Activated CD8-positive, alpha-beta memory T cell treated with anti-CD3 and anti-CD28 coated beads for 24 hours (primary cell): ENCODE data around the gene CAPNS1.

Source experiments
- DNase-seq: peaks from one replicate; pipeline ENCODE4 v3.0.0-alpha.2; 2020

Gene CAPNS1

GRCh38 chr19:36139473-36140303 is at the start of gene CAPNS1:
CAPNS1 (plus strand) TSS chr19:36140066; CDS start chr19:36141012, 946 bp downstream.
- DNase-seq, result peak; percentile 96

DNA sequence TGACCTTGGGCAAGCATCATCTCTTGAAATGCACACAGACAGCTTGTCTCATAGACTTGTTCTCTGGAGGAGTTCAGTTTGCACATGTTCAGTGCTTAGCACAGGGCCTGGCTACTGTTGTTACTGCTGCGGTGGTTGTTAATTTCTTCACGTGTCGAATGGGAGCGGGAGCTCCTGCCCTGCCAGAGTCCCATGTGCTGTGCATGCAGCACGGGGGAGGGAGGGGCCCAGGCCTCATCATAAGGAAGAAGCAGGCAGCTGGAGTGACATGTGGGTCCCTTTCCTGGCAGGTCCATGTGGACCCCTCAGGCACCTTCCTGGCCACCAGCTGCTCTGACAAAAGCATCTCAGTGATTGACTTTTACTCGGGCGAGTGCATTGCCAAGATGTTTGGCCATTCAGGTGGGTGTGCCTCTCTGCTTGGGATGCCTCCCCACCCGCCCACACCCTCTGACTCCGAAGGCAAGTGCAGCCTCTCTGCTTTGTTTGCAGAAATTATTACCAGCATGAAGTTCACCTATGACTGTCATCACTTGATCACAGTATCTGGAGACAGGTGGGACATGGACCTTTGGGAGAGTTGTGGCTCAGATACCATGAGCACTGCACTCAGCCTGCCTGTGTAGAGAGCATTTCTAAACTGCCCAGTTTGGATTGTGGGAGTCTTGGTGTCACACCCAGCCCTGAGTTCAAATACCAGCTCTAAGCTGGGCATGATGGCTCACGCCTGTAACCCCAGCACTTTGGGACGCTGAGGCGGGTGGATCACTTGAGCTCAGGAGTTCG is 48.8 kb upstream of the CAPNS1 start:
- no peak for DNase-seq

DNA sequence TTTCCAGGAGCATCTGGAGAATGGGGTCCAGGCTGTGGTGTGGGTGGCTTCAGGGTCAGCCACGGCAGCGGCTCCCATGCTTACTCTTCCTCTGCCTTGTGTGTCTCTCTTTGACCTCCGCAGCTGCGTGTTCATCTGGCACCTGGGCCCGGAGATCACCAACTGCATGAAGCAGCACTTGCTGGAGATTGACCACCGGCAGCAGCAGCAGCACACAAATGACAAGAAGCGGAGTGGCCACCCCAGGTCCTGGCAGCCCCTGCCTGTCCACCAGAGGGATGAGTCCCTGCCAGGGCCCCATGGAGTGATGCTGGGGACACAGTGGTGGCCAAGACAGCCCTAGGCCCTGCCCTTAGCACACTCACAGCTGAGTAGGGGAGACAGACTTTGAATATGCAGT is 47.3 kb upstream of the CAPNS1 start:
- no peak for DNase-seq

- peak; percentile 72 for DNase-seq
Observed at GRCh38 chr19:36093146-36093662, 46.7 kb upstream of the CAPNS1 start.

GRCh38 chr19:36093687-36094086 is 46.2 kb upstream of the CAPNS1 start:
- DNase-seq, result no peak

DNA sequence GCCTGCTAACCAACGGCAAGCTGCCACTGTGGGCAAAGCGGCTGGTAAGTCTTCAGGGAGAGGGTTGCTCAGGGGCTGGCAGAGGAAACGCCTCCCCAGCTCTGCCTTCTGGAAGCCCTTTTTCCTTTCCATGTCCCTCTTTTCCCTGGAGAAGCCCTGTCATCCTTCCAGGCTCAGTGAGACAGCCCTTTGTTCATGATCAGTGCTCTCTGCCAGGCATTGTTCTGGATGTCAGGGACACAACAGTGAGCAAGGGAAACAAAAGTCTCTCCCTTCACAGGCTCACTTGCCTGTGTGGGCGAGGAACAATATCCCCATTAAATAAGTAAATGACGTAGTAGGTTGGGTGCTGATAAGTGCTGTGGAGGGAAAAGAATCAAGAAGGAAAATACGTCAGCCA is 42.8 kb upstream of the CAPNS1 start:
- no peak for DNase-seq

DNA sequence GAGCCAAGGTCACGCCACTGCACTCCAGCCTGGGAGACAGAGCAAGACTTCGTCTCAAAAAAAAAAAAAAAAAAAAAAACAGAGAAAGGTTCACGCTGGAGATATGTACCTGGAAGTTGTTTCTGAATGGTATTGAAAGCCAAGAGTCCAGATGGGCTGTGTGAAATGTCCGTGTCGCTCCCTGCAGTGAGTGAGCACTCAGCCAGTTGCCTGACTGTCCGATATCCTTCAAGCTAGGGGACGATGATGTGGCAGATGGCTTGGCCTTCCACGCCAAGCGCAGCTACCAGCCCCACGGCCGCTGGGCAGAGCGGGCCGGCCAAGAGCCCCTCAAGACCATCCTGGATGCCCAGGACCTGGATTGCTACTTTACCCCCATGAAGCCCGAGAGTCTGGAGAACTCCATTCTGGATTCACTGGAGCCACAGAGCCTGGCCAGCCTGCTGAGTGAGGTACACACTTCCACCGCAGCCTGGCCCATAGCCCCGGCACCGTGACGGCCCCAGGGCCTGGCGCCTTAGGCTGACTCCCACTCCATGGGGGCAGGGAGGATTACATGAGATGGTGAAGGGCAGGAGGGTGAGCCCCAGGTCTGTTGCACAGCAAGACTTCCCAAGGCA is 40.6 kb upstream of the CAPNS1 start:
- DNase-seq, result no peak

DNA sequence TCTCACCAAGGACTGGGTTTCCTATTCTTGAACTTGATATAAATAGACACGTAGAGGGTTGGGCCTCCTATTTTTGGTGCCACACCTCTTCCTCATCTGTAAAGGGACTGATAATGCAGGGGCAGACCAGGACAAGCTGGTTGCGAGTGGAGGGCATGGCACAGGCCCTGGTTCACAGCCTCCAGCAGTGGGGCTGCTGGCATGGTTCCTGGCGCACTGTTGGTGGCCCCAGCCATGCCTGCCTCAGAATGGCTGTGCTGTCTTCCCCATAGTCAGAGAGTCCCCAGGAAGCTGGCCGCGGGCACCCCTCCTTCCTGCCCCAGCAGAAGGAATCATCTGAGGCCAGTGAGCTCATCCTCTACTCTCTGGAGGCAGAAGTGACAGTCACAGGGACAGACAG is 39.4 kb upstream of the CAPNS1 start:
- no peak for DNase-seq

- DNase-seq, result no peak
Observed at GRCh38 chr19:36101550-36102327, 38.1 kb upstream of the CAPNS1 start.

GRCh38 chr19:36103040-36103626 is 36.7 kb upstream of the CAPNS1 start:
- no peak for DNase-seq

DNA sequence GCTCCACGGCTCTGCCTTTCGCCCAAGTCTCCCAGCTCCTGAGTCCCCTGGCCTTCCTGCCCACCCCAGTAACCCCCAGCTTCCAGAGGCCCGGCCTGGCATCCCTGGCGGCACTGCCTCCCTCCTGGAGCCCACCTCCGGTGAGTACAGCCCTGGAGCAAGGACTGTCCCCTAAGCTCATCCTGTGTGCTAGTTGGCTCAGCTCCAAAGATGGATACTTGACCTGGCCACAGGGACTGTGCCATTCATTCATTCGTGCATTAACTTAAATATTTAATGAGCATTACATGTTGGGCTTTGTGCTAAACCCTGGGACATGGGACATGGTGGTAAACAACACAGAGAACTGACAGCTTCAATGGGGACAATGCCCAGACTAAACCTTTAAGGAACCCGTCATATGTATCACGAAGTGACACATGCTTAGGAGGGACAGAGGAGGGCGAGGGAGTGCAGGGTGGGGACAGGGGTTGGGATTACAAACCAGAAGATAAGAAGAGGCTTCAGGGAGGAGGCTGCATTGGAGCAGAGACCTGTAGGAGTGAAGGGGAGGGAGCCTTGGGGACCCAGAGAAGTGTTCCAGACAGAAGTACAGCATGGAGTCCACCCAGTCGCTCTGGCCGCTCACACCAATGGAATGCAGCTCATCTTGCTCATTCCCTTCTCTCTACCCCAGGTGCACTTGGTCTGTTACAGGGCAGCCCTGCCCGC is 35.9 kb upstream of the CAPNS1 start:
- no peak for DNase-seq

- no peak for DNase-seq
Observed at GRCh38 chr19:36106441-36106840, 33.4 kb upstream of the CAPNS1 start.

- DNase-seq, result no peak
Observed at GRCh38 chr19:36106991-36107390, 32.9 kb upstream of the CAPNS1 start.

- no peak for DNase-seq
Observed at GRCh38 chr19:36108684-36109083, 31.2 kb upstream of the CAPNS1 start.

DNA sequence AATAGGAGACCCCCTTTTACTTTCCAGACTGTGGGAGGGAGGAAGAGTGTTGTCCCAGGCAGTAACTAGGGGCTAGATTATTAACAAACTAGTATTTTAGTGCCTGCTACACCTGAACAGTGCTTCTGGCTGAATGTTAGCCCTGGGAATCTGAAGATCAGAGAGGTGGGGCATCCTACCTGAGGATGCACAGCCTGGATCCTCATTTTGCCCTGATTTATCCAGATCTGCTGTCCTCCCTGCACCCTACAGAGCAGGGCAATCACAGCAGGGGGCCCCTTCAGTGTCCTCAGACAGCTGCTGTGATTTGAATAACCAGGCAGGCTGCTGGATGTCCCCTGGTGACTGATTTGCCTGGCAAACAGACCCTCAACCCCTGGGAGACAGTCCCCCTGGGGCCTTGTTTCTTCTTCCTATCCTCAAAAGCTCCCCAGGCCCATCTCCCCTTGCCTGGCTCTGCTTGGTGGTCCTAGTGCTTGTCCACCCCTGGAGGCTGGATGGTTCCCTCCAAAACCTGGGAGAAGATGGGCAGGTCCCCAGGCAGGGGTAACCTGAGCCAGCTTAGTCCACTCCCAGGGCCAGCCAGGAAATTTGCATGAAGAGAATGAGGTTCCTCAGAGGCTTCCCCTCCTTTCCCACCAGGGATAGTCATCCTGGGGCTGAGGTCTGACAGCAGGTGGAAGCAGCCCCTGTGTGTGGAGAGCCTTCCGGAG is 29.2 kb upstream of the CAPNS1 start, which contains the start of gene OVOL3:
Gene OVOL3 (plus strand): TSS at position 657 of the 713 bp plus-strand sequence. CDS start 60 bp downstream, outside the sequence.
- no peak for DNase-seq

DNA sequence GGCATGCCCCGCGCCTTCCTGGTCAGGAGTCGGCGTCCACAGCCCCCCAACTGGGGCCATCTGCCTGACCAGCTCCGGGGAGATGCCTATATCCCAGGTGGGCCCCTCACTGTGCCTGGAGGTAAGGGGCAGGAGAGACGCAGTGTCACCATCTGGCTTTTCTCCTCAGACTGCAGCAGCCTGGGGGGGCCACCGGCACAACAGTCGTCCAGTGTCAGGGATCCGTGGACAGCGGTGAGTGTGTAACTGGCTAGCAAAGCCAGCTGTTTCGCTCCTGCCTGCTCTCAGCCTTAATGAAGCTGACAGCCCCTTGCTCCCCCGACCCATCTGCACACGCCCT is 28.7 kb upstream of the CAPNS1 start:
- no peak for DNase-seq

DNA sequence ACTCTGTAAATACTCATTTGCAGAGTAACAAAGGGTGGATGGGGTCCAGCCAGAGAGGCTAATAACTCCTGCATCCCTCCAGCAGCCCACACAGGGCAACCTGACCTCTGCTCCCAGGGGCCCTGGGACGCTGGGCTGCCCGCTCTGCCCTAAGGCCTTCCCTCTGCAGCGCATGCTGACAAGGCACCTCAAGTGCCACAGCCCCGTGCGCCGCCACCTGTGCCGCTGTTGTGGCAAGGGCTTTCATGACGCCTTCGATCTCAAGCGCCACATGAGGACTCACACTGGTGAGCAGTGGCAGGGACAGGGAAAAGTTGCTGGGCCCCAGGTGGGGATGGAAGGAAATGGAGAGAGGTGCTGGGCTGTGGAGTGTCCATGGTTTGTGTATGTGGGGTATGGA is 27.2 kb upstream of the CAPNS1 start:
- DNase-seq, result no peak

DNA sequence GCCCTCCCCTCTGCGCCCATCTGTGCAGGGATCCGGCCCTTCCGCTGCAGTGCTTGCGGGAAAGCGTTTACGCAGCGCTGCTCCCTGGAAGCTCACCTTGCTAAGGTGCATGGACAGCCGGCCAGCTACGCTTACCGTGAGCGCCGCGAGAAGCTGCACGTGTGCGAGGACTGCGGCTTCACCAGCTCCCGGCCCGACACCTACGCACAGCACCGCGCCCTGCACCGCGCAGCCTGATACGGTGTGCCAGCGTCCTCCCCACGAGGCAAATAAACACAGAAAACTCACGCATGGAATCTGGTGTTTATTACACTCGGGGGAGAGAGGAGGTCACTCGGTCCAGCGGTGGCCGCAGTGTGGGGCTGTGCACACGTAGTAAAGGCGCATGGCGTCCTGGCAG is 26.4 kb upstream of the CAPNS1 start:
- DNase-seq, result no peak

DNA sequence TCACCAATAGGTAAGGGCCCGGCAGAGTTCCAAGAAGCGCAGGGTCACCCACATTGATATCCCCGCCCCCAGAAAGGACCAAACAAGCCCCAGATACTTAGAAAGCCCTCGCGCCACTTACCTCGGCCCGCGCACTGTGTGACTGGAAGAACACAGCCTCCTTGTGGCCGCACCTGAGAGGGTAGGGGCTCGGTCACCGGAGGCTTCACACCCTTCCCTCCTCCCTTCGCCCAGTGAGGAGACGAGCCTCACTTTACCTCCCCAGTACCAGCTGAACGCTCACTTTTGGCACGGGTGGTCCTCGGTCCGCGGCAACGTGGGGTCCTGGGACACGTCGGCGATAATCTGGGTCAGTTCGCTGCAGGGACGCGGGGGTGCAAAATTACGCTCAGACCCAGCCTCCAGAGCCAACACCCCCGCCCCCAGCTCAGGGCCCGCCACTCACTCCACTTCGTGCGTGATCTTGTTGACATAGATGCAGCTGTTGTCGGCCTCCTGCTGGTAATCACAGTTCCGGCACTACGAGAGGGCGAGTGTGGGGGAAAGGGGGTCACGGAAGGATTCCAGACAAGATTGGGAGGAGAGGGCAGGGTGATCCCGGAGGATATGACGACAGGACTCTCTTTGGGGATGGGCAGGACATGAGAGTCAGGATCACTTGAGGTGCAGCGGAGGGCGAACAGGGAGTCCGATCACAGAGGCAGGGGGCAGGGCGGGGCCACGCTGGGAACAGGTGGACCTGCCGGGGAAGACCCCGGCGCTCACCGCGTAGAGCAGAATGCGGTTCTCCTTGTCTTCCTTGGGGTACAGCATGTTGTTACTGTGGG is 25.8 kb upstream of the CAPNS1 start:
- peak; percentile 64 for DNase-seq
